ENCODE data around the gene ZNF100. TPM values are rescaled to one million over a fixed set of nuclear protein-coding genes. Genes with fewer than 3 reads are reported as not detected.

ZNF100 gene
- total RNA-seq, 1 experiment from 2014 or later: 12.1 TPM

DNA sequence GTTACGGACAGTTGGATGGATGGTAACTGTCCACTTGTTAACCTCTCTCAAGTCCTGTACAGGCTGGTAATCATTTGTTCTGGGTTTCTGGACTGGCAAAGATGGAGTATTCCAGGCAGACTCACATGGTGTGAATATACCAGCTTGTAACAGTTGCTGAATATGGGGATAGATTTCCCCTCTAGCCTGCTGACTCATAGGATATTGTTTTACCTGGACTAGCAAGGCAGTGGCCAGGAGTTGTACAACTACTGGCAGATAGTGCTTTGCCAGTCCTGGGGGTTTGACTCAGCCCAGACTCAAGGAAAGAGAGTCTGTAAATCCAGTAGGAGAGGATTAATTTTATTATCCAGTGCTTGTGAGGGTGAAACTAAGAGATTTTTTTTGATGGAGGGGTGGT lies 74.0 kb downstream of the ZNF100 start:
- no peak for ATAC-seq
- no peaks in the 10 kb centered on the region for H3K4me1 ChIP-seq (ENCODE audit: control insufficient read depth, insufficient read depth, low read length)
- BruUV-seq (replicated peaks): no TSS peak
- in situ Hi-C loops (cut with HindIII; ENCODE audit: low pct_unique_long_range_greater_than_20kb, low sequenced_read_pairs) (no loop called here), intact Hi-C loops (cut with micrococcal nuclease; ENCODE audit: unreplicated experiment) (loop anchor here (10.0 kb wide), 1 partner anchor 189 kb away; the partner anchor contains the start of gene ZNF429)
- ChIA-PET POLR2A (no interaction called here), CTCF (no interaction called here)
- no peak overlapping the region for H3K27ac ChIP-seq (ENCODE audit: low read length)
- no peak overlapping the region for H3K4me3 ChIP-seq (ENCODE audit: low read depth in 2 of 2, low read length in 2 of 2)
- no peaks in the 10 kb centered on the region for H3K27me3 ChIP-seq (ENCODE audit: control insufficient read depth, insufficient read depth, low read length)
- TF ChIP-seq, protein P1, sequence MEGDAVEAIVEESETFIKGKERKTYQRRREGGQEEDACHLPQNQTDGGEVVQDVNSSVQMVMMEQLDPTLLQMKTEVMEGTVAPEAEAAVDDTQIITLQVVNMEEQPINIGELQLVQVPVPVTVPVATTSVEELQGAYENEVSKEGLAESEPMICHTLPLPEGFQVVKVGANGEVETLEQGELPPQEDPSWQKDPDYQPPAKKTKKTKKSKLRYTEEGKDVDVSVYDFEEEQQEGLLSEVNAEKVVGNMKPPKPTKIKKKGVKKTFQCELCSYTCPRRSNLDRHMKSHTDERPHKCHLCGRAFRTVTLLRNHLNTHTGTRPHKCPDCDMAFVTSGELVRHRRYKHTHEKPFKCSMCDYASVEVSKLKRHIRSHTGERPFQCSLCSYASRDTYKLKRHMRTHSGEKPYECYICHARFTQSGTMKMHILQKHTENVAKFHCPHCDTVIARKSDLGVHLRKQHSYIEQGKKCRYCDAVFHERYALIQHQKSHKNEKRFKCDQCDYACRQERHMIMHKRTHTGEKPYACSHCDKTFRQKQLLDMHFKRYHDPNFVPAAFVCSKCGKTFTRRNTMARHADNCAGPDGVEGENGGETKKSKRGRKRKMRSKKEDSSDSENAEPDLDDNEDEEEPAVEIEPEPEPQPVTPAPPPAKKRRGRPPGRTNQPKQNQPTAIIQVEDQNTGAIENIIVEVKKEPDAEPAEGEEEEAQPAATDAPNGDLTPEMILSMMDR (IDR thresholded peaks at IDR 0.05): no peak
- no peak for TF ChIP-seq POLR2AphosphoS5 (IDR thresholded peaks at IDR 0.05; ENCODE audit: low read depth, low read length)
- TF ChIP-seq SIN3A (IDR thresholded peaks at IDR 0.05; ENCODE audit: borderline replicate concordance, insufficient read depth, low read depth, low read length): no peak
- TF ChIP-seq, protein P2, sequence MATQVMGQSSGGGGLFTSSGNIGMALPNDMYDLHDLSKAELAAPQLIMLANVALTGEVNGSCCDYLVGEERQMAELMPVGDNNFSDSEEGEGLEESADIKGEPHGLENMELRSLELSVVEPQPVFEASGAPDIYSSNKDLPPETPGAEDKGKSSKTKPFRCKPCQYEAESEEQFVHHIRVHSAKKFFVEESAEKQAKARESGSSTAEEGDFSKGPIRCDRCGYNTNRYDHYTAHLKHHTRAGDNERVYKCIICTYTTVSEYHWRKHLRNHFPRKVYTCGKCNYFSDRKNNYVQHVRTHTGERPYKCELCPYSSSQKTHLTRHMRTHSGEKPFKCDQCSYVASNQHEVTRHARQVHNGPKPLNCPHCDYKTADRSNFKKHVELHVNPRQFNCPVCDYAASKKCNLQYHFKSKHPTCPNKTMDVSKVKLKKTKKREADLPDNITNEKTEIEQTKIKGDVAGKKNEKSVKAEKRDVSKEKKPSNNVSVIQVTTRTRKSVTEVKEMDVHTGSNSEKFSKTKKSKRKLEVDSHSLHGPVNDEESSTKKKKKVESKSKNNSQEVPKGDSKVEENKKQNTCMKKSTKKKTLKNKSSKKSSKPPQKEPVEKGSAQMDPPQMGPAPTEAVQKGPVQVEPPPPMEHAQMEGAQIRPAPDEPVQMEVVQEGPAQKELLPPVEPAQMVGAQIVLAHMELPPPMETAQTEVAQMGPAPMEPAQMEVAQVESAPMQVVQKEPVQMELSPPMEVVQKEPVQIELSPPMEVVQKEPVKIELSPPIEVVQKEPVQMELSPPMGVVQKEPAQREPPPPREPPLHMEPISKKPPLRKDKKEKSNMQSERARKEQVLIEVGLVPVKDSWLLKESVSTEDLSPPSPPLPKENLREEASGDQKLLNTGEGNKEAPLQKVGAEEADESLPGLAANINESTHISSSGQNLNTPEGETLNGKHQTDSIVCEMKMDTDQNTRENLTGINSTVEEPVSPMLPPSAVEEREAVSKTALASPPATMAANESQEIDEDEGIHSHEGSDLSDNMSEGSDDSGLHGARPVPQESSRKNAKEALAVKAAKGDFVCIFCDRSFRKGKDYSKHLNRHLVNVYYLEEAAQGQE (IDR thresholded peaks at IDR 0.05; ENCODE audit: insufficient read depth in 1 of 2, low read depth in 2 of 2, low read length in 1 of 2): no peak
- TF ChIP-seq TCF7L2 (IDR thresholded peaks at IDR 0.05; ENCODE audit: low read depth, low read length): no peak
- H3K9me3 ChIP-seq (ENCODE audit: control insufficient read depth, insufficient read depth, low read depth, low read length): no peaks in the 10 kb centered on the region
- DNase-seq (ENCODE audit: low read depth, low spot score): no peak
- no peaks in the 10 kb centered on the region for H3K36me3 ChIP-seq (ENCODE audit: control insufficient read depth, insufficient read depth, low read length)

DNA sequence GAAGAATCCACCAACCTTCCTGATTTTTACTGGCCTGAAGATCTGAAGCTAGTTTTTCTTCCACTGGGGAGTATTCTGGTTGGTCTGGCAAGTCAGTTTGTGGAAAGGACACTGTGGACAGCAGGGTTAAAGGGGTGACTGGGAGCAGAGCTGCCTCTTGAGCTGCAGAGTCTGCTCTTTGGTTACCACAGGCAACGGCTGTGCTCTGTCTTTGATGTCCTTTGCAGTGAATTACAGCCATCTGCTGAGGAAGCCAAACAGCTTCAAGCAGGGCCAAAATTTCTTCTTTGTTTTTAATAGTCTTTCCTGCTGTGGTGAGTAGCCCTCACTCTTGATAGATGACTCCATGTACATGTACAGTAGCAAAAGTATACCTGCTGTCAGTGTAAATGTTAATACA lies 75.7 kb downstream of the ZNF100 start:
- Histone ChIP-seq H3K4me3 (ENCODE audit: low read depth in 2 of 2, low read length in 2 of 2) (no peak overlapping the region), H3K4me1 (ENCODE audit: control insufficient read depth, insufficient read depth, low read length) (no peaks in the 10 kb centered on the region), H3K9me3 (ENCODE audit: control insufficient read depth, insufficient read depth, low read depth, low read length) (no peaks in the 10 kb centered on the region), H3K36me3 (ENCODE audit: control insufficient read depth, insufficient read depth, low read length) (no peaks in the 10 kb centered on the region), H3K27ac (ENCODE audit: low read length) (no peak overlapping the region), H3K27me3 (ENCODE audit: control insufficient read depth, insufficient read depth, low read length) (no peaks in the 10 kb centered on the region)
- in situ Hi-C loops (cut with HindIII; ENCODE audit: low pct_unique_long_range_greater_than_20kb, low sequenced_read_pairs) (no loop called here), intact Hi-C loops (cut with micrococcal nuclease; ENCODE audit: unreplicated experiment) (loop anchor here (10.0 kb wide), 1 partner anchor 187 kb away; the partner anchor contains the start of gene ZNF429)
- BruUV-seq (replicated peaks): no TSS peak
- TF ChIP-seq TCF7L2 (IDR thresholded peaks at IDR 0.05; ENCODE audit: low read depth, low read length) (no peak), SIN3A (IDR thresholded peaks at IDR 0.05; ENCODE audit: borderline replicate concordance, insufficient read depth, low read depth, low read length) (no peak), POLR2AphosphoS5 (IDR thresholded peaks at IDR 0.05; ENCODE audit: low read depth, low read length) (no peak)
- TF ChIP-seq, protein P2 (IDR thresholded peaks at IDR 0.05; ENCODE audit: insufficient read depth in 1 of 2, low read depth in 2 of 2, low read length in 1 of 2): no peak
- TF ChIP-seq, protein P1 (IDR thresholded peaks at IDR 0.05): no peak
- DNase-seq (ENCODE audit: low read depth, low spot score) (no peak), ATAC-seq (no peak)
- ChIA-PET CTCF (no interaction called here), POLR2A (no interaction called here)
